Measurements from ENCODE around the gene SMC1B.

- TF ChIP-seq CTCF (IDR thresholded peaks at IDR 0.05; ENCODE audit: low read length) (no peak), EZH2 (IDR thresholded peaks at IDR 0.05; ENCODE audit: borderline replicate concordance, low read length) (no peak)
Measured at GRCh38 chr22:45316796-45317526, 96.4 kb downstream of the SMC1B start.
